GM19240 (cell line): Measurements from ENCODE around the gene FBXO4.
"Not testable (repeated sequence)": the region's sequence is repeated elsewhere in the genome, so short reads cannot be mapped to it uniquely, and the experiment has no call there.

Experiments used
- DNase-seq: peaks from one replicate; pipeline ENCODE4 v3.0.0; 2011; ENCODE audit warnings: low spot score; ENCODE audit not compliant: insufficient read length

The FBXO4 gene

DNA sequence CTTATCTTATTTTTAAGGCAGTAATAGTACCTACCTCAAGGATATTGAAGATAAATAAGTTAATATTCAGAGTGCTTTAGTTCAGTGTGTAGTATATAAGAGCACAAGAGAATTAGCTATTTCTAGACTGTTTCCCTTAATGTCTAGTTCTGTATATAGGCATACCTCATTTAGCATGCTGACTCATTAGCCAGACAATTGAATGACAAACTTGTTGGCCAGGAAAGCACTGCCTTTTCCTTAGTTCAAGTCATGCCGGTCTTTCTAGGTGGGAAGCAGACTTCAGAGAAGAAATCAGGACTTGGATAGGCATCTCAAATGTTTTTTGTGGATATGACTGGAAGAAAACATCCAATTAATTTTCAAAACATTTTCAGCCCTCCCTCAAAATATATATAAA, 3.2 kb upstream of the FBXO4 start:
- no peak for DNase-seq

DNA sequence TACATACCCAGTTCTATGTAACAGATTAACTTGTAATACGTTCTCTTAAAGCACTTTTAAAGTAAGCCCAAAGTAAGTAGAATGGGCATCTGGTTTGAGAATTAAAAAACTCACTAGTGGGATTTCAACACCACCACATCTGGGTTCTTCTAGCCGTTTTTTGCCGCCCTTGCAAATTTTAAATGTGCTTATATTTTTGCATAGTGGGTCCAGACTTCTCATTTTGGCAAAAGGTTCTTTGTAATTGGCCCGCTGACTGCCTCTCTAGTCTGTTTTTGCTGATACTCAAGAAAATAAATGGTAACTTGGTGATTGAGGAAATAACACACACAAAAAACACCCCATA, 582 bp upstream of the FBXO4 start:
- no peak for DNase-seq

DNA sequence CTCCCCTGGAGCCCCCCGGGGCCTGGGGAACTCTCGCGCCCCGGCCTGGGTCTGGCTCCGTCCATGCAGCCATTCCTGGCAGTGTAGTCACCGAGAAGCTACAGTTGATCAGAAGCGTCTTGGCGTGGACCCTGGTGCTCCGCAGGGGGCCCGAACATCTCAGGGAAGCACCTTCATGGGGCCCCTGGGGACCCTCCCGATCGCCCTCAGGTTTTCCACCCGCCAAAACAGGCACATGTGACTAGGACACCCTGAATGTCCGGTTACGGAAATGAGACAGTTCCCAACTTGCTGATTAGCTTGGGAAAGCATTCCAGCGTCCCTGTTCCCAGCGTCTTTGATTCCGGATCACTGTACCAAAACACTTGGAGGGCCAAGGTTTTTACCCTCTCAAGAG, 472 bp downstream of the FBXO4 start:
- no peak for DNase-seq

DNA sequence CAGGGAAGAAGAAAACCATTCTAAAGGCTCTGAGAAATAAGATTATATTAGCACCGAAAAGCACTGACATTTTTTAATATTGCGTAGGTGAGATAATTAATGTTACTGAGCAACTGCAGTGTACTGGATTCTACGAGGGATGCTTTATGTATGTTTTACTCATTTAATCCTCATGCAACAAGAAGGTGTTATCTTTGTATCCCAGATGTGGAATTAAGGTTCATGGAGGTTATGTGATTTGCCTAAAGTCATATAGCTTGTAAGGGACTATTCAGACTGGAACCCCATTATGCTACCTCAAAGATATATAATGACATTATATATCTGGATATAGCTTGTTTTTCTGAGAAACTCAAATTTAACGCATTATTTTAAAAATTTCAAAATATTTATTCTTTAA, 2.5 kb downstream of the FBXO4 start:
- no peak for DNase-seq

DNA sequence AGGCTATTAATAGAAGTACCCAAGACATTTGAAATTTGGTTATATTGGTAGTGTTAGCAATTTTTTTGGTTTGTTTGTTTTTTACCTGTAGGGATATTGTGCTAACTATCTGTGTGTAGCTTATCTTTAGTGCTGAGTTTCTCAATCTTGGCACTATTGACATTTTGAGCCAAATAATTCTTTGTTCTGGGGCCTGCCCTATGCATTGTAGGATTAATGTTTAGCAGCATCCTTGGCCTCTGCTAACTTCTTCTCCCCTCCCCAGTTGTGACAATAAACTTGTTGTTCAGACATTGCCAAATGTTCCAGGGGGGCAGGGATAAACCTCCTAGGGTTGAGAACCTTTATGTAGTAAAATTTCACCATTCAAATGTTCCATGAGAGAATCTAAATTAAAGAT, 4.0 kb downstream of the FBXO4 start:
- no peak for DNase-seq

DNA sequence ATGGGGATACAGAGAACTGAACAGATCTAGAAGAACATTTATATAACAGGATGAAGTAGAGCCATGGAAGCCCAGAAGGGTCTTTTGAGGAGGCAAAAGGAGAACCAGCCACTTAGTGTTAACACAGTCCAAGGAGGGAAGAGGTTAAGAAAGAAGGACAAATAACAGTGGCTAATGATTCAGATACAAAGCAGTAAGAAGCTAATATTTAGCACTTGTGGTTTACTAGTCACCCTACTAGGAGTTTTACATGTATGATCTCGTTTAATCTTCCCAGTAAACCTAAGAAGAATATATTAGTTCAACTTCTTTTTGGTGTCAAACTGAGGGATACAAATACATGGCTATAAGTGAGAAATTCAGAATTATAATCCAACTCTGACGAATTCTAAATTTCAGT, 7.7 kb downstream of the FBXO4 start:
- no peak for DNase-seq

DNA sequence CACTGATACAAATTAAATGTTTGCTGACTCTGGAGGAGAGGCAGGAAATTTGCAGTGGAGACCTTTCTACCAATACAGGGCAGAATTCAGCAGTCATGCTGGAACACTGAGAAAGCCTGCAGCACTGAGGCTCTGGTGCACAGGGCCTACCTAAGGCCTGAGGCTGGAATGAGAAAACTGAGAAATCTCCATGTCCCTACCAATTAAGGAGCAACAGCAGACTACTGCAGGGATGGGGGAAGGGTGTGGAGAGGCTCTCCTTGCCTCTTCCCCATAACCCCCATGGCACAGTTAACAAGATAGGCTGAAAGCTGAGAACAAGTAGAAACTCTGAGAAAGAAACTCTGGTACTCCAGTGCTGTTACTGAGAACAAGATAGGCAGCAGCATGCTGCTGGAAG, 10.5 kb downstream of the FBXO4 start:
- no peak for DNase-seq

DNA sequence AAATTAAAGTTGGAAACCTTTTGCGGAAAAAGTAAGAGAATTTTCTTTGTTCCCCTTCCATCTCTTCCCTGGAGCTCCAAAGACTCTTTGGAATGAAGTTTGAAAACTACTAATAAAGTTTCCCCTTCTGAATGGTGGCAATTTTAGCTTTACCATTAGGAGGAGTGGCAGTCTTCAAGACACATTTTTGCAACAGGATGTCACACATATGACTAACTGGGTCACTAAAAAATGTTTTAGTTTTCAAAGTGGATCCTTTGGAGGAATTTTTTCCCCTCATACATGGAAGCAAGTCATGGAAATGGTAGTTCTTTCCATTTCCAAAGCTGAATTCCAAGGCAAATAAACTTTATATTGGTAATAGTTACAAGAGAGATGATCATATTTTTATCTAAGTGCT, 15.6 kb downstream of the FBXO4 start:
- no peak for DNase-seq

DNA sequence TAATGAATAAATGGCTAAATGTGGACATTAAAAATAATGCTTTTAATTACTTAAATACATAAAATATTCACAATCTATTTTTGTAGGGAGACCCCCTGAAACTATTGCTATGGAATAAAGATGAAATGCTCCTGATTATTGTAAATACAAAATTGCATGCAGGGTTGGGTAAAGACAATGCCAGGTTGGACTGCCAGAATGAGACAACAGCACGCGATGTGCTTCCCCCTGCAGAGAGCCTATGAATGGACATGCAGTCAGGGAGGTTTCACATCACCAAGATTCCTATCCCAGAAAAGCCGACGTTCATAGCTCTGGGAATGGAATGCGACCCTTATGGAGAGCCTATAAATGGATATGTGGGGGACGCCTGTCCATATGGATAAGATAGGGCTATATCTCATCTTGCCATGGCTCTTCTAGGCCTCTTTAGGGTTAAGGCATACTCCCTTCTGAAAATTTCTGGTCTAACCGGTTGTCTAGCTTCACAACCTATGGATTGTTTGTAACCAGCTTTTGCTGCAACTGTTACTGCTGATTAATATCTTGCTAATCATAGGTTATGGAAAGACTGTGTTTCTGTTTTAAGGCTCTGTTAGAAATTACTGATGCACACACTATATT, 20.4 kb downstream of the FBXO4 start:
- not testable (repeated sequence) for DNase-seq

DNA sequence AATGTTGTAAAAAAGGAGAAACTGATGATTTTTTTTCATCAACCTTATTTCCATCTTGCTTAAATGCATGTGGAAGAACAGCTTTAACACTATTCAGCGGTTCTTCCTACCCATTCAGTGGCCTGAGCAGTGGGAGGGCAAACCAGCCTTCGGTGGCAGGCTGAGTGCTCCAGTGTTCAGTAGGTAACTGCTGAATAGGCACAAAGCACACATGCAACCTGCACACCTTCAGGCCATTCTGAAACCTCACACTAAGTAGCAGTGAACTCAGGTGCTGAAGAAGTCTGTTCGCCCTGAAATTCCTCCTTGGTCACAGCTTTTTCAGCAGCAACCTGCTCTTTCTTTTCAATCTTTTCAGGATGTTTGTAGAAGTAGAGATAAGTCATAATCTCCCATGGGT, 26.1 kb downstream of the FBXO4 start:
- no peak for DNase-seq

DNA sequence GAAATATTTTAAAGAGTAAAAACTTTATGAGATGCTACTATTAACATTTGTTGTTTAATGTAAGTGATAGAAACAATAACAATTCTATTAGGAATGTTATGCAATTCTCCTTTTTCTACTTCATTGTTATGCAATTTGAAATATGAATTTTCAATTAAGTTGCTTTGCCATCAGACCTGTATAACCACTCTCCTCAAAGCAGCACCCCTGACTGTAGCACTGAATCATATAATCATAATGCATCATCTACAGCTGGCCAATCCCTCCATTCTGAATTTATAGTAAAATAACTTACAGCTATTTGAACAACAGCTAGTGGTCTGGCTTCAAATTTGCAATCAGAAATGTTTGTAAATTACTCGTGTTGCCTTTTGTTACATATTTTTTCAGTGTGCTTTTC, 29.2 kb downstream of the FBXO4 start:
- no peak for DNase-seq

DNA sequence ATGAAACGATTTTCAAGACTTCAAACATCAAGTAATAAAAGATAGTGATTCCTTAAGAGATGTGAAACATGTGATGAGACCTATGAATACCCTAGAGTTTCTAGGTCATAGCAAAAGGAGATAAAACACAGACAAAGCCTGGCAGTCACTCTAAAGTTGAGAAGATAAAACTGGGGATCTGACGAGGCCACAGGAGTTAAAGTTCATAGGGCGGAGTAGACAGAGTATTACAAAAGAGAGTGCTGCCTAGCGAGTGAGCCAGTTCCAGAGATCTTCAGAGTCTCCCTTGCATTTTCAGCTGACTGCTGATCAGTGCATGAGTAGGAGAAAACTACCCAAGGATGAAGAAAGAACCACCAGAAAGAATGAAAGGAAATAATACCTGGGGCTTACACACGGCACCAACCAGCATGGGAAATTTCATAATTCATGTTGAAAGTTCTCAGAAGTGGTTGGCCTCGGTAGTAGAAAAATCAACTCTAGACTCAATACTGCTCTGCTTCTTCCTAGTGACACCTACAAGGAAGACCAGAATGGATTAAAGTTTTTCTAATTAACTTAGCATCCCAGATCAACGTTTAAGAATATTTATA, 30.4 kb downstream of the FBXO4 start:
- DNase-seq: no peak

DNA sequence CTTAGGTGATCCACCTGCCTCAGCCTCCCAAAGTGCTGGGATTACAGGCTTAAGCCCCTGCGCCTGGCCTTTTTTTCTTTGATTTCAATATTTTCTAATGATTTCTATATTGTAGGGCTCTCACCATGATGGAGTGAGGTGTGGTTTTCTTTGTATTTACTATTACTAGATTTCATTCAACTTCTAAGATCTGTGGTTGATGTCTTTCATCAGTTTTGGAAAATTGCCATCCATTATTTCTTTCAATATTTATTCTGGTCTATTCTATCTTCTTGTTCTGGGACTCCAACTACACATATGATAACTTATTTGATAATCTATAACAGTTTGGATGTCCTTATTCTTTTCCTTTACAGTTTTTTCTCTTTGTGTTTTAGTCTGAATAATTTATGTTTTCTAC, 31.9 kb downstream of the FBXO4 start:
- DNase-seq: no peak

DNA sequence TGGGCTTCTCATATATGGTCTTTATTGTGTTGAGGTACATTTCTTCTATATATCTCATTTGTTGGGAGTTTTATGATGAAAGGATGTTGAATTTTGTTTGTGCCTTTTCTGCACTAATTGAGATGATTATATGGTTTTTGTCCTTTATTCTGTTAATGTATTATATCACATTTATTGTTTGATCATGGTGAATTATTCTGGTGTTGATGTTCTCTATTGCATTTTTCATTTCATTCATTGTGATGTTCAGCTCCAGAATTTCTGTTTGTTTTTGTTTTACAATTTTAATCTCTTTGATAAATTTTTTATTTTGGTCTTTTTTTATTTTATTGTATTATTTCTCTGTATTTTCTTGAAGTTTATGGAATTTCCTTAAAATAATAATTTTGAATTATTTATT, 35.4 kb downstream of the FBXO4 start:
- DNase-seq: no peak

DNA sequence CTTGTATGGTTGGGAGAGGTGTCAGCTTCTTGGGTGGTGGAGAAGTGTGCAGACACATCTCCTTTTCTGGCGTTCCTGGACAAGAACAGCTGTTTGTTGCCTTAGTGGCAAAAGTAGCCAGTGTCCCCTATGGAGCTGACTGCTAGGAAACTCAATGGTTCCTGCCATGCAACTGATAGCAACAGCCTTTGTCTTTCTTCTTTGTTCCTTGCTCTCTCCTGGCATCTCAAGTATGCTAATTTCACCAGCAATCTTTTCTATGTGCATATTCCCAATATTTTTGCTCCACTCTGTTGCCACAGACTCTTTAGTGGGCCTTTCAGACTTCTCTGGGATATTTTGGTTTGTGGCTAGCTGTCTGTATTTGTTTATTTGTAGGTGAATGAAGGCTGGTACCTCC, 36.7 kb downstream of the FBXO4 start:
- DNase-seq: no peak

DNA sequence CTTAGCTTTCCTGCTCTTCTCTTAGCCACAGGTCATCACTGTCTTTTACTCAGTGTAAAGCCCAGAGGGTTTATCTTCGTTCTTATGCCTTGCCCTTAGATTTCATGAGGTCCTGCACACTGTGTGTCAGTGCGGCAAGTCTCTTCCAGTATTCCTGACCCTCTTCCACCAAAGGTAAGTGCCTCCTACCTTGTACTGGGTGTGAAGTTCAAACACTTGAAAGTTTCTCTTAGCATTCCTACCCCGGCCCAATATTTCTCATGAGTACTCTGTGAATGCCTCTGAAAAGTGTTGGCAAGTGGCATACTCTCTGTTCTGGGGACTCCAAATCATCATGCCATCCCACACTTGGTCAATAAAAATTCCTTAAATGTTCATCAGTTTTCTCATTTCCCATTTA, 37.4 kb downstream of the FBXO4 start:
- DNase-seq: no peak

DNA sequence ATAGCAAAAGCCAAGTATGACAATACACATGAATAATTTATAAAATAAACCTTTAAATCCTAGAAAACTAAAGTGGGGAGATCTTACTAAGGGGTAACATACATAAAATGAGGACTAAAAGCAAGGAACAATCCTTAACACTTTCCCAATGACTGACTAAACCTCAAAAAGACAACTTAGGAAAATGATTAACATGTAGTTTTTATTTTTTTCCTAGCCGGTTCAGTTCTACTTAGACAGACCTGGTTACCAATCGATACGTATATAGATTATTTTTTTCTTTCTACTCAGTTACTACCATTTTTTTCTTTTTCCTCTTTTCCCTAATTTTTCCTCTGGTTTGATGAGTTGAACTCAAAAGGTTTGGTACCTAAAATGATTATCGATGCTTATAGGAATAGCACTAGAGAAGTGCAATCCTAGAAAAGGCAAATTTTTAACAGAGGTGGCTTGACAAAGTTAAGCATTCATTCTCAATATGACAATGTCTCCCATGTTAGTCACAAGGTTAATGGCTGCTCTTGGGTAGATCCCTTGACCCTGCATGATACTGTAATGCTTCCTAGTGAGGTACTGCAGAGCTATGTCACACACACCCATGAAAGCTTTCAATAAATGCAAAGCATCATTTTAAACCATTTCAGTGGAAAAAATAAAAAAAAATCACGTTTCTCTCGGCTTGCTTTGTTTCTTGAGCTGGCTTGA, 41.5 kb downstream of the FBXO4 start:
- no peak for DNase-seq

DNA sequence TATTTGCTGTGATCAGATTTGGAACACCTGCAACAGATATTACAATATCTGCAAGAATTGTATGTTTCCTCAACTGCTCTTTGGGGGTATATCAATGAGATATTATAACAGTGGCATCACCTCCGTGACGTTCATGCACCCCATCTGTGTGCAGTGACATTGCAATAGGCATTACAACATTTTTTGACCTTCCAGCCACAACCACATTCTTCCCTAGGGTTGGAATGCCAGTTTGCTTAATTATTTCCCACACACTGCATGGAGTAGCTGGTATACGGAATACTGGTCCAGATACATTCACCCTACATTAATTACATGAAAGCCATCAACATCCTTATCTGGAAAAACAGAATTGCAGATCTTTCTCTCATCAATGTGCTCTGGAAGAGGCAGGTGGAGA, 42.3 kb downstream of the FBXO4 start:
- DNase-seq: no peak

DNA sequence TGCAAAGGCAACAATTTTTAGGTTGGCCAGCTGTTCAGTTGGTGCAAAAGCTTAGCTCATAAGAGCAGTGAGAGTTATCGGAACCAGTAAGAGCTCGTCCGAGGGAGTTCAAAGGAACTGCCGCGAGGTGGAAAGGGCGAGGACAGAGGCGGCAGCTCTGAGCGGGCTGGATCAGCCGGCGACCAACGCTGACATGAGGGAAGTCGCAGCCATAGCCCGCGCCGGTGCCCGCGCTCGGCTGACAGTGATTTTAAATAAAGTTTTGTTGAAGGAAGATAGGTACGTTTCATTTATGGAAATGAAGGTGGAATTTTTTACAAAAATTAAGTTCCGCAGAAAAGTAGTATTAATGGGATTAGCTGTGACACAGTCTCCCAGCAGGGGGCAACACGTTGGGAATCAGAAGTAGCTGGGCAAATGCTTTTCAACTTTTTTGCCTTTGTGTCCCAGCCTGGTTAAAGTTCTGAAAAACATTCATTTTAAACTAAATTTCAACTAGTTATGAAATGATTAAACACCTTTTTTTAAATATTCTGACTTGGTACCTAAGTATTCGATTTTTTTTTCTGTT, 43.2 kb downstream of the FBXO4 start:
- no peak for DNase-seq

DNA sequence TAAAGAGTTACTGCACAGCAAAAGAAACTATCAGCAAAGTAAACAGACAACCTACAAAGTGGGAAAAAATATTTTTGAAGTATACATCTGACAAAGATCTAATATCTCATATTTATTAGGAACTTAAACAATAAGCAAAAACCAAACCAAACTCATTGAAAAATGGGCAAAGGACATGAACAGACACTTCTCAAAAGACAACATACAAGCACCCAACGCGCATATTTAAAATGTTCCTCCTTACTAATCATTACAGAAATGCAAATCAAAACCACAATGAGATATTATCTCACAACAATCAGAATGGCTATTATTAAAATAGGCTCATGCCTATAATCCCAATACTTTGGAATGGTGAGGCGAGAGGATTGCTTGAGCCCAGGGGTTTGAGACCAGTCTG, 48.0 kb downstream of the FBXO4 start:
- DNase-seq: no peak

DNA sequence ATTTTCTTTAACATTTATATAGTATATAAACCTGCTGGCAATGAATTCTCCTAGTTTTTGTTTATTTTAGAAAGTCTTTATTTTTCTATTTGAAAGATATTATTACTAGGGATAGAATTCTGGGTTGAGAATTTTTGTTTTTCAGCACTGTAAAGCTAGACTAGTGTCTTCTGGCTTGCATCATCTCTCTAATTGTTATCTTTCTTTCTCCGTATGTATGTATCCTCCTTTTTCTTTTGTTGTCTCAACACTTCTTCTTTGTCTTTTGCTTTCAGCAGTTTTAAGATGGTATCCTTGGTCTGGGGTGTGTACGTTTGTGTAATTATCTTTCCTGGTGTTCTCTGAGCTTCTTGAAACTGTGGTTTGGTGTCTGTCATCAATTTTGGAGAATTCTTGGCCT, 48.8 kb downstream of the FBXO4 start:
- DNase-seq: no peak

DNA sequence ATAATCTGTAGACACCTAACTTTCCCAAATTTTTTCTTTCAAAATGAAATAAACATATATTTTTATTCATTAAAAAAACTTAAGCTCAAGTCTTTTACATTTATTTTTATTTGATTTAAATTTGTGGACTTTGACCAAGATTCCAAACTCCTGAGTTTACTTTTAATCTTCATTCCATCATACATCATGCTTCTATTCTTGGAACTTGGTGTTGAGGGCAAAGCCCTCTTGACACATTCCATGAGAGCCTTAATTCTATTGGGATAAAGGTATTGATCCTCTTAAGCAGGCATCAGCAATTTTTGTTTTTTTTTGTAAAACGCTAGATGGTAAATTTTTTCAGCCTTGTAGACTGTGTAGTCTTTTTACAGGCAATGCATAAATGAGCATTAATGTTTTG, 53.6 kb downstream of the FBXO4 start:
- DNase-seq: no peak

DNA sequence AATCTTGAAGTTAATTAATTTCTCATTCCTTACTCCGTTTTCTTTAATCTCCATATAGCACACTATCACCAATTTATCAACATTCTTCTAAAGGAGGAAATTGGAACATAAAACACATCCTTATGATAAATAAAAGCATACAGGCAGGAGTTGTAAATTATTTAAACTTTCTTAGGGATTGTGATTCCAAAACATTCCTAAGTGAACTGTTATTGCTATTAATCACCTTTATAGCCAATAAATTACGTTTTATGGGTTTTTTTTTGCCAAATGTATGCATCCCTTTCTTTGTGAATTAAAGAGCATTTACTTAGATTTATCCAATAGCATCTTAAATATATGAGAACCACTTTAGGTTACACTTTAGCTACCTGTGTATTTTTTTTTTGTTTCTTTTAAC, 55.3 kb downstream of the FBXO4 start:
- DNase-seq: no peak
